Endodermal cell (in vitro differentiated cells): ENCODE data around the gene CCK. TPM values are rescaled to one million over a fixed set of nuclear protein-coding genes. Genes with fewer than 3 reads are reported as not detected.

Experiments used
- DNase-seq: peaks from one replicate; pipeline ENCODE4 v3.0.0-alpha.2; 2017
- H3K27ac ChIP-seq: 2 replicates; pipeline ENCODE4 v1.5.1; 2013; ENCODE audit warnings: mild to moderate bottlenecking, low read depth, low read length, moderate library complexity
- H3K27me3 ChIP-seq: 2 replicates; pipeline ENCODE4 v1.6.1; 2013; ENCODE audit warnings: mild to moderate bottlenecking, low read length, moderate library complexity; ENCODE audit not compliant: insufficient read depth, control insufficient read depth, poor library complexity, severe bottlenecking
- H3K36me3 ChIP-seq: 2 replicates; pipeline ENCODE4 v1.7.0; 2013; ENCODE audit warnings: mild to moderate bottlenecking, low read length, moderate library complexity; ENCODE audit not compliant: control insufficient read depth, insufficient read depth
- H3K4me1 ChIP-seq: one replicate; pipeline ENCODE4 v1.7.0; 2013; ENCODE audit warnings: low read length; ENCODE audit not compliant: control insufficient read depth, insufficient read depth
- H3K4me3 ChIP-seq: 2 replicates; pipeline ENCODE4 v1.5.1; 2013; ENCODE audit warnings: mild to moderate bottlenecking, low read length, moderate library complexity
- H3K9ac ChIP-seq: 2 replicates; pipeline ENCODE4 v1.6.1; 2013; ENCODE audit warnings: mild to moderate bottlenecking, low read length, moderate library complexity; ENCODE audit not compliant: poor library complexity, severe bottlenecking; ENCODE audit errors: extremely low read depth
- H3K9me3 ChIP-seq: 2 replicates; pipeline ENCODE4 v1.6.1; 2013; ENCODE audit warnings: mild to moderate bottlenecking, low read length, moderate library complexity; ENCODE audit not compliant: control insufficient read depth
- H3K27ac Mint-ChIP-seq: 2 replicates; pipeline ENCODE4 v1.8.0; 2020; ENCODE audit warnings: mixed read lengths
- H3K27me3 Mint-ChIP-seq: 2 replicates; pipeline ENCODE4 v1.8.0; 2021; ENCODE audit warnings: mild to moderate bottlenecking, mixed read lengths; ENCODE audit not compliant: insufficient read depth
- H3K36me3 Mint-ChIP-seq: 2 replicates; pipeline ENCODE4 v1.8.0; 2020; ENCODE audit warnings: low read depth, mixed read lengths
- H3K4me1 Mint-ChIP-seq: 2 replicates; pipeline ENCODE4 v1.8.0; 2020; ENCODE audit warnings: mixed read lengths
- H3K4me3 Mint-ChIP-seq: 2 replicates; pipeline ENCODE4 v1.8.0; 2020; ENCODE audit warnings: mild to moderate bottlenecking, moderate library complexity, mixed read lengths
- H3K9me3 Mint-ChIP-seq: 2 replicates; pipeline ENCODE4 v1.8.0; 2020; ENCODE audit warnings: mild to moderate bottlenecking, mixed read lengths
- WGBS, 2 experiments: methylation state at CpG; one replicate each; pipeline versions ENCODE4 v1.1.5 to v1.1.7; 2013; ENCODE audit warnings: missing lambda C conversion rate in 2 of 2, mixed read lengths in 1 of 2; ENCODE audit not compliant: insufficient coverage in 1 of 2, insufficient read length in 1 of 2; 5-methylcytosine and 5-hydroxymethylcytosine counted together
- total RNA-seq, 2 donors: library from RNA; stranded (reverse); fragmentation: NEBNext Ultra II Directional in 1 of 2; extraction: Animal tissue kit (Norgen Biotek cat#: 25700) in 1 of 2; gene quantifications; 2 replicates in 1 of 2; 3 replicates in 1 of 2; pipeline ENCODE4 v1.2.1, GENCODE V29; 2021
- TF ChIP-seq, protein P1 (sequence below): fragments of 200-600 bp; sonication (generic); conservative IDR thresholded peaks from 2 replicates; pipeline ENCODE4 v1.5.0; 2021; ENCODE audit warnings: antibody characterized with exemption, mild to moderate bottlenecking

The CCK gene
- total RNA-seq, 2 donors from 2014 or later = 0.64 to 0.97 TPM

DNA sequence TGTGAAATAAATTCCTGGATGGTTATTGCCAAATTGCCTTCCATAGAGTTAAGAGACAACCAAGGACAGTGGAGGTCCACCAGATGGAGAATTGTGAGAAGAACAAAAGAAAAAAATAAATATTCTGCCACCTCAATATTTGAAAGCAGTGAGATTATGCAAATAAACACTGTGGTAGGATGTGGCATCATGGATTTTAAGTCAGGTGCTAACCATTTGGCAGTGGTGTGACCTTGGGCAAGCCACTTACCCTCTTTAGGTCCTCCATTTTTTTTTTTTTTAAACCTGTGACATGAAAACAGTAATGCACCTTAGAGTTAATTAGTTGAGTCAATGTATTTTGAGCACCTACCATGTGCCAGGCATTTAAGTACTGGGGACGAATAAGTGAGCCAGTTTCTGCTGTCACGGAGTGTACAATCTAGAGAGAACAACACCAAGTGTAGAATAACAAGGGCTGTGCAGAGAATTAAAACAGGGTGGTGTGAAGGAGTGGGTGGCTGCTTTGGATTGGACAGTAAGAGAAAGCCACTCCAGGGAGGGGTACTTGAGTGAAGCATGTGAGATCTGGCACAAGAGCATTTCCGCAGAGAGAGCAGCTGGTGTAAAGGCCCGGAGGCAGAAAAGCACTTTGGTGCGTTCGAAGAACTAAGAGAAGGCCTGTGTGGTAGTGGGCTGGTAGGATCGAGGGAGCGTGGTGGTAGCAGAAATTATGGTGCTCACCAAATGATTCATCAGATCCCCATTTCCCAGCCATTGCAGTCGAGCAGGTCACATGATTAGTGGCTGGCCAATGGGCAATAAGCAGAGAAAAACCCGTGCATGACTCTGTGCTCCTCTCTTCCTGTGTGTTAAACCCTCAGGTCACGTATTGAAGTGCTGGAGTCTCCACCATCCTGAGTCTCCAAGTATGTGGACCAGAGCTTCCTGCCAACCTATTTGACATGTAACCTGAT lies 39.2 kb downstream of the CCK start:
- no peaks in the 10 kb centered on the region for H3K4me1 Mint-ChIP-seq
- Histone ChIP-seq H3K27ac (no peak overlapping the region), H3K4me3 (no peak overlapping the region), H3K9me3 (no peaks in the 10 kb centered on the region), H3K36me3 (peaks cover 22% of the 10 kb centered on the region), H3K4me1 (no peaks in the 10 kb centered on the region), H3K27me3 (no peaks in the 10 kb centered on the region), H3K9ac (no peak overlapping the region)
- H3K27ac Mint-ChIP-seq = no peak overlapping the region
- H3K27me3 Mint-ChIP-seq = no peaks in the 10 kb centered on the region
- H3K9me3 Mint-ChIP-seq = no peaks in the 10 kb centered on the region
- 89 to 92% methylated on average over 11 of the region's 11 CpGs for WGBS, 2 experiments
- TF ChIP-seq, protein P1, sequence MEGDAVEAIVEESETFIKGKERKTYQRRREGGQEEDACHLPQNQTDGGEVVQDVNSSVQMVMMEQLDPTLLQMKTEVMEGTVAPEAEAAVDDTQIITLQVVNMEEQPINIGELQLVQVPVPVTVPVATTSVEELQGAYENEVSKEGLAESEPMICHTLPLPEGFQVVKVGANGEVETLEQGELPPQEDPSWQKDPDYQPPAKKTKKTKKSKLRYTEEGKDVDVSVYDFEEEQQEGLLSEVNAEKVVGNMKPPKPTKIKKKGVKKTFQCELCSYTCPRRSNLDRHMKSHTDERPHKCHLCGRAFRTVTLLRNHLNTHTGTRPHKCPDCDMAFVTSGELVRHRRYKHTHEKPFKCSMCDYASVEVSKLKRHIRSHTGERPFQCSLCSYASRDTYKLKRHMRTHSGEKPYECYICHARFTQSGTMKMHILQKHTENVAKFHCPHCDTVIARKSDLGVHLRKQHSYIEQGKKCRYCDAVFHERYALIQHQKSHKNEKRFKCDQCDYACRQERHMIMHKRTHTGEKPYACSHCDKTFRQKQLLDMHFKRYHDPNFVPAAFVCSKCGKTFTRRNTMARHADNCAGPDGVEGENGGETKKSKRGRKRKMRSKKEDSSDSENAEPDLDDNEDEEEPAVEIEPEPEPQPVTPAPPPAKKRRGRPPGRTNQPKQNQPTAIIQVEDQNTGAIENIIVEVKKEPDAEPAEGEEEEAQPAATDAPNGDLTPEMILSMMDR = no peak
- DNase-seq = no peak
- peaks cover 30% of the 10 kb centered on the region for H3K36me3 Mint-ChIP-seq
- no peak overlapping the region for H3K4me3 Mint-ChIP-seq

DNA sequence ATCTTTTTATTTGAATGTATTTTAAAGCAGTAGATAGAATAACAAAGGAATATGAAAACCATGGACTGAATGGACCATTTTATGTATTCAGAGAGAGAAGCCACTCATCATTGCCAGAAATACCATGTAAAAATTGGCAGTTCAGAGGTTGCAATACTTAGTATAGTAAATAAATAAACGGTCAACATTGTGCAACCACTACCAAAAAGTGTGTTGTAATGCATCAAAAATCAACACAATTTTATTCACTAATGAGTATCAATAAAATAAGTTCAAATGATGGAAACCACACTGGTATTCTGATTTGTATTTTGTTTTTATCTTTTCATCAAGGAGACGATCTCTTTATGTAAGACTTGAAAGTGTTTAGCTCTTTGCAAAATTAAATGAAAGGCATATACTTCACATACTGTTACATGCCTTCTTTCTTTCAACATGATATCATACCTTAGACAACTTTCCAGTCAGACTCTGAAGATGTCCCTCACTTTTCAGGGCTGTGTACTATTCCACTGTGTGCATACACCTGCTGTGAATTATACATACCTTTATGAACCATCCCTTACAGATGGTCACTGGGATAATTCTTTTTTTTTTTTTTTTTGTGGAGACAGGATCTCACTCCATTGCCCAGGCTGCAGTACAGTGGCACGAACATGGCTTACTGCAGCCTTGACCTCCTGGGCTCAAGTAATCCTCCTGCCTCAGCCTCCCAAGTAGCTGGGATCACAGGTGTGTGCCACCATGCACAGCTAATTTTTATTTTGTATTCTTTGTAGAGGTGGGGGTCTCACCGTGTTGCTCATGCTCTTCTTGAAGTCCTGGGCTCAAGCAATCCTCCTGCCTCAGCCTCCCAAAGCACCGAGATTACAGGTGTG lies 40.3 kb downstream of the CCK start:
- peaks cover 31% of the 10 kb centered on the region for H3K36me3 Mint-ChIP-seq
- DNase-seq = no peak
- no peak overlapping the region for H3K9ac ChIP-seq

More for the DNA sequence above, 40.3 kb downstream of the CCK start:
- Histone ChIP-seq H3K4me3 (no peak overlapping the region), H3K27ac (no peak overlapping the region), H3K4me1 (no peaks in the 10 kb centered on the region), H3K27me3 (no peaks in the 10 kb centered on the region), H3K9me3 (no peaks in the 10 kb centered on the region), H3K36me3 (peaks cover 22% of the 10 kb centered on the region)
- TF ChIP-seq, protein P1 = no peak
- Mint-ChIP-seq H3K4me1 (no peaks in the 10 kb centered on the region), H3K27ac (no peak overlapping the region), H3K4me3 (no peak overlapping the region), H3K9me3 (no peaks in the 10 kb centered on the region), H3K27me3 (no peaks in the 10 kb centered on the region)
- 95 to 100% methylated on average over 3 to 4 of the region's 5 CpGs for WGBS, 2 experiments
